SK-N-SH (cell line): ENCODE measurements around the gene KLHL30.

Source experiments
- CTCF ChIP-seq: fragments of 200-600 bp; sonication (generic); IDR thresholded peaks from 2 replicates; pipeline ENCODE4 v1.6.1; 2017; ENCODE audit warnings: antibody characterized with exemption, mild to moderate bottlenecking, moderate library complexity
- EZH2phosphoT487 ChIP-seq: fragments of 200-600 bp; sonication (generic); IDR thresholded peaks from 2 replicates; pipeline ENCODE4 v1.6.1; 2017; ENCODE audit warnings: low read depth, mixed run types, mild to moderate bottlenecking, antibody characterized with exemption, moderate library complexity, borderline replicate concordance
- FOXM1 ChIP-seq: IDR thresholded peaks from 2 replicates; pipeline ENCODE4 v1.4.0; 2012; ENCODE audit warnings: low read depth, mild to moderate bottlenecking
- GABPA ChIP-seq: IDR thresholded peaks from 2 replicates; pipeline ENCODE4 v1.4.0; 2012; ENCODE audit warnings: low read depth, mild to moderate bottlenecking
- RAD21 ChIP-seq: IDR thresholded peaks from 2 replicates; pipeline ENCODE4 v1.6.1; 2012; ENCODE audit warnings: mild to moderate bottlenecking, low read length
- RFX5 ChIP-seq: IDR thresholded peaks from 2 replicates; pipeline ENCODE4 v1.6.1; 2012; ENCODE audit warnings: mild to moderate bottlenecking, improper control_type of control experiment, low read length
- RXRA ChIP-seq: IDR thresholded peaks from 2 replicates; pipeline ENCODE4 v1.4.0; 2012; ENCODE audit warnings: low read depth, mild to moderate bottlenecking, borderline replicate concordance

- no peak for TF ChIP-seq RAD21
- TF ChIP-seq RFX5, result no peak
- no peak for TF ChIP-seq RXRA
- no peak for TF ChIP-seq CTCF
- no peak for TF ChIP-seq GABPA
- no peak for TF ChIP-seq EZH2phosphoT487
- TF ChIP-seq FOXM1, result no peak
These were observed 17.8 kb upstream of the KLHL30 start for GRCh38 chr2:238120463-238121298.
